Left ventricle myocardium inferior (tissue), 1 donor: ENCODE results near the gene MED12L. TPM values are rescaled to one million over a fixed set of nuclear protein-coding genes. Genes with fewer than 3 reads are reported as not detected.

Experiments used
- DNase-seq: peaks from one replicate; pipeline ENCODE4 v3.0.0-alpha.2; 2020
- H3K27ac ChIP-seq: fragments of 200-600 bp; replicated peaks from 2 replicates; pipeline ENCODE4 v1.8.0; 2021
- H3K27me3 ChIP-seq: fragments of 200-600 bp; 2 replicates; pipeline ENCODE4 v1.8.0; 2021; ENCODE audit warnings: low read depth
- H3K36me3 ChIP-seq: fragments of 200-600 bp; 2 replicates; pipeline ENCODE4 v1.8.0; 2021
- H3K4me1 ChIP-seq: fragments of 200-600 bp; 2 replicates; pipeline ENCODE4 v1.8.0; 2021
- H3K4me3 ChIP-seq: fragments of 200-600 bp; 2 replicates; pipeline ENCODE4 v1.8.0; 2021; ENCODE audit warnings: mild to moderate bottlenecking, moderate library complexity
- H3K9me3 ChIP-seq: fragments of 200-600 bp; replicated peaks from 2 replicates; pipeline ENCODE4 v1.8.0; 2021
- intact Hi-C: fragments of 100-400 bp; cut with micrococcal nuclease; formaldehyde crosslinking; loops from one replicate; pipeline ENCODE4 v1.11.0; 2022
- total RNA-seq: library from RNA; stranded (reverse); fragmentation: NEBNext Ultra II Directional; extraction: Animal tissue kit (Norgen Biotek cat#: 25700); gene quantifications from one replicate; pipeline ENCODE4 v1.2.1, GENCODE V29; 2021
- TF ChIP-seq, protein P1 (sequence below): fragments of 200-600 bp; IDR thresholded peaks from 2 replicates; pipeline ENCODE4 v1.8.0; 2021; ENCODE audit warnings: antibody characterized with exemption, mild to moderate bottlenecking, borderline replicate concordance
- donor health status: DM: no; HTN: yes; CAD: no; lungs with severe emphysema.

Gene MED12L
- total RNA-seq, 1 donor from 2014 or later: 0.82 TPM

GRCh38 chr3:151203051-151203420 lies 117.6 kb downstream of the MED12L start, which contains the start of gene GPR171:
Gene GPR171, minus strand, starts transcription at chr3:151203216. Its CDS starts 3,830 bp downstream, at chr3:151199386.
- Histone ChIP-seq H3K4me1 (no peaks in the 10 kb centered on the region), H3K36me3 (no peaks in the 10 kb centered on the region), H3K27me3 (no peaks in the 10 kb centered on the region), H3K4me3 (no peak within 1 kb of the TSS), H3K27ac (no peak within 1 kb of the TSS), H3K9me3 (no peaks in the 10 kb centered on the region)
- DNase-seq: no peak
- intact Hi-C loops: no loop called here
- TF ChIP-seq, protein P1, sequence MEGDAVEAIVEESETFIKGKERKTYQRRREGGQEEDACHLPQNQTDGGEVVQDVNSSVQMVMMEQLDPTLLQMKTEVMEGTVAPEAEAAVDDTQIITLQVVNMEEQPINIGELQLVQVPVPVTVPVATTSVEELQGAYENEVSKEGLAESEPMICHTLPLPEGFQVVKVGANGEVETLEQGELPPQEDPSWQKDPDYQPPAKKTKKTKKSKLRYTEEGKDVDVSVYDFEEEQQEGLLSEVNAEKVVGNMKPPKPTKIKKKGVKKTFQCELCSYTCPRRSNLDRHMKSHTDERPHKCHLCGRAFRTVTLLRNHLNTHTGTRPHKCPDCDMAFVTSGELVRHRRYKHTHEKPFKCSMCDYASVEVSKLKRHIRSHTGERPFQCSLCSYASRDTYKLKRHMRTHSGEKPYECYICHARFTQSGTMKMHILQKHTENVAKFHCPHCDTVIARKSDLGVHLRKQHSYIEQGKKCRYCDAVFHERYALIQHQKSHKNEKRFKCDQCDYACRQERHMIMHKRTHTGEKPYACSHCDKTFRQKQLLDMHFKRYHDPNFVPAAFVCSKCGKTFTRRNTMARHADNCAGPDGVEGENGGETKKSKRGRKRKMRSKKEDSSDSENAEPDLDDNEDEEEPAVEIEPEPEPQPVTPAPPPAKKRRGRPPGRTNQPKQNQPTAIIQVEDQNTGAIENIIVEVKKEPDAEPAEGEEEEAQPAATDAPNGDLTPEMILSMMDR: no peak

DNA sequence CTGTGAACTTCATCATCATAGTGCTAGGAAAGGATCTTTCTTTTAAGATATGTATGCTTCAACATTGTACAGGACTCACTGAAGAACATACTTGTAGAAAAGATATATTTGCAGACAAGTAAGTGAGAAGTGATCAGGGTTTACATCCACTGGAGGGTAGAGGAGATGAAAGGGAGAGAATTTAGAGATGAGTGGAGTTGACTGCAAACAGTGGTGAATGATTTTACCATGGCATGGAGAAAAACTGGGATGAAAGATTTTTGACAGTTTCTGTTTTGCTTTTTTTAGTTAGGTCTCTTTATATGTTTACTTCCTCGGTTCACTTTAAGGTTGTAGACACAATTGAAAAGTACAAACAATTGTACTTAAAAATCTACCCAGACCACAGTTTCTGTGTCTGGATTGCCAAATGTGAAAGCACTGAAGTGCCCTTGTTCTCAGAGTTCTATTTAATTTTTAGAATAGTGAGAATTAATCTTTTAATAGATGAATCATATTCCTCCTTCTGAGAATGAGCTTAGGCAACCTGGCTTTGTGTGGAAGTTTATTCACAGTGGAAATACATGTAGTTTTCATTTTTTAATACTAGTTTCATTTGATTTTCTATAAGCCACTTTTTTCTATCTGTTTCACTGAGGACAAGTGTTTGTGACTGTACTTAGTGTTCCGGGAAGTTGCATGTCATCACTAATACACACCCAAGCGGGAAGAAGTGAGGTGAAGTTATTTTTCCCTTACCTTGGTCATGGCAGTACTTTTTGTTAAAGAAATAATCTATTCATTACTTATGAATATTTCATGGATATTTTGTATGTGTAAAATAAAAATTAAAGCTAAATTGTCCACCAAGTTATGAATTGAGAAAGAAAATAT lies 119.3 kb downstream of the MED12L start:
- TF ChIP-seq, protein P1: no peak
- no peaks in the 10 kb centered on the region for H3K36me3 ChIP-seq
- intact Hi-C loops: no loop called here
- H3K4me1 ChIP-seq: no peaks in the 10 kb centered on the region
- no peaks in the 10 kb centered on the region for H3K9me3 ChIP-seq
- no peaks in the 10 kb centered on the region for H3K27me3 ChIP-seq
- DNase-seq: no peak
- H3K4me3 ChIP-seq: no peak overlapping the region
- no peak overlapping the region for H3K27ac ChIP-seq

GRCh38 chr3:151205482-151205881 lies 120.0 kb downstream of the MED12L start:
- Histone ChIP-seq H3K4me3 (no peak overlapping the region), H3K9me3 (no peaks in the 10 kb centered on the region), H3K4me1 (no peaks in the 10 kb centered on the region), H3K27ac (no peak overlapping the region), H3K27me3 (no peaks in the 10 kb centered on the region), H3K36me3 (no peaks in the 10 kb centered on the region)
- TF ChIP-seq, protein P1: no peak
- intact Hi-C loops: no loop called here
- no peak for DNase-seq

DNA sequence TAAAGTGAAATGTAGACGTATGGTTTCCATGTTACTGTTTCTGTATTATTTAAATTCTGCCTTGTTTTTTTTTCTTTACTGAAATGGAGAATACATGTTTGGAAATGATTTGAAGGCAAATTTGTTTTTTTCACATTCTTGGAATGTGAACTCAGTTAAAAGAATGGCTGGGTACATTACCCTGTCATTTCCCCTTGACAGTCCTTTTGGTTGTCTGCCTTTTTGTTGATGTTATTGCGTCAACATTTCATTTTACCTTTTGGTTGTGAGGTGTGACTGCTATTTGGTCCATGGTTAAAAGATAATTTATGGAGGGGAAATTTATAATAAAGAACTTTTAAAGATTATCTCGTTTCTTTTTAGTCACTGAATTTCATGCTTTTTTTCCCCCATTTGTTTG lies 120.7 kb downstream of the MED12L start:
- no peak for DNase-seq
- H3K9me3 ChIP-seq: no peaks in the 10 kb centered on the region
- H3K36me3 ChIP-seq: no peaks in the 10 kb centered on the region
- H3K4me1 ChIP-seq: no peaks in the 10 kb centered on the region
- no peaks in the 10 kb centered on the region for H3K27me3 ChIP-seq
- H3K4me3 ChIP-seq: no peak overlapping the region
- TF ChIP-seq, protein P1: no peak
- intact Hi-C loops: no loop called here
- H3K27ac ChIP-seq: no peak overlapping the region

DNA sequence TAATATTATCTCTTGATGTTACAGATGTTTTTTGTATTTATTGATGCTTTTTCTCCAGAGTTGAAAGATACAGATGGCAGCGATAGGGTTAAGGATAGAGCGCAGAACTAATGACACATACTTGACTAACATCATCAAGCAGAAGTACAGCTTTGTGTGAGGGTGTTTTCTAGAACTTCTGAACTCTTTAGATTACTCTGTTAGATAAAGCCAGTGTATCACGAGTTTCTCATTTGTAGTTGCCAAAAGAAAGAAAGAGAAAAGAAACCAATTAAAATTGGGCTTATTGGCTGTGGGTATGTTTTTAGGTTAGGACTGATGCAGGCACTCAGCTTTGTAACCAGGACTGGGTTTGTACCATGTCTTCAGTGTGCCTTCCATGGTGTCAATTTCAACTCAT lies 124.2 kb downstream of the MED12L start:
- Histone ChIP-seq H3K9me3 (no peaks in the 10 kb centered on the region), H3K27ac (no peak overlapping the region), H3K36me3 (no peaks in the 10 kb centered on the region), H3K27me3 (no peaks in the 10 kb centered on the region), H3K4me3 (no peak overlapping the region), H3K4me1 (no peaks in the 10 kb centered on the region)
- no peak for DNase-seq
- intact Hi-C loops: no loop called here
- TF ChIP-seq, protein P1: no peak
